Measurements from ENCODE around the gene ANO5.

DNA sequence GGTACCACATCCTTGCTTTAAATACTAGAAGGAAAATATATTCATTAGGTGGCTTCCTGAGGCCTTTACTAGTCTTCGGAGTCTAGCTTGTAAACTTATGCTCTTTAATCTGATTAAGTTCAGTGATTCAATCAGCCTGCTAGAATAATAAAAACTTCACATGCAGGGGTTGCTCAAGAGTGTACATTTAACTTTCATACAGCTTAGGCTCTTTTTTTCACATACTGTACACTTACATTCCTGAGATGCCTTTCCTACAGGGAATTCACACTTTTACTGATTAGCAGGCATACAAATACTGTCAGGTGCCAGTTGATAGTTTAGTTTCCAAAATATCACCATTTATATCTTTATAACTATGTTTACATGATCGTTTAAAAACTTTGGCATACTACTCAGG is 3.2 kb upstream of the ANO5 start:
- TF ChIP-seq, protein P1, sequence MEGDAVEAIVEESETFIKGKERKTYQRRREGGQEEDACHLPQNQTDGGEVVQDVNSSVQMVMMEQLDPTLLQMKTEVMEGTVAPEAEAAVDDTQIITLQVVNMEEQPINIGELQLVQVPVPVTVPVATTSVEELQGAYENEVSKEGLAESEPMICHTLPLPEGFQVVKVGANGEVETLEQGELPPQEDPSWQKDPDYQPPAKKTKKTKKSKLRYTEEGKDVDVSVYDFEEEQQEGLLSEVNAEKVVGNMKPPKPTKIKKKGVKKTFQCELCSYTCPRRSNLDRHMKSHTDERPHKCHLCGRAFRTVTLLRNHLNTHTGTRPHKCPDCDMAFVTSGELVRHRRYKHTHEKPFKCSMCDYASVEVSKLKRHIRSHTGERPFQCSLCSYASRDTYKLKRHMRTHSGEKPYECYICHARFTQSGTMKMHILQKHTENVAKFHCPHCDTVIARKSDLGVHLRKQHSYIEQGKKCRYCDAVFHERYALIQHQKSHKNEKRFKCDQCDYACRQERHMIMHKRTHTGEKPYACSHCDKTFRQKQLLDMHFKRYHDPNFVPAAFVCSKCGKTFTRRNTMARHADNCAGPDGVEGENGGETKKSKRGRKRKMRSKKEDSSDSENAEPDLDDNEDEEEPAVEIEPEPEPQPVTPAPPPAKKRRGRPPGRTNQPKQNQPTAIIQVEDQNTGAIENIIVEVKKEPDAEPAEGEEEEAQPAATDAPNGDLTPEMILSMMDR (IDR thresholded peaks at IDR 0.05; ENCODE audit: extremely low read depth in 1 of 2, insufficient read depth in 1 of 2, low read depth in 1 of 2, low read length in 2 of 2) = no peak
- TF ChIP-seq EZH2 (IDR thresholded peaks at IDR 0.05; ENCODE audit: borderline replicate concordance, low read depth, low read length, severe bottlenecking) (no peak), POLR2A (IDR thresholded peaks at IDR 0.05; ENCODE audit: low read depth, low read length) (no peak), POLR2AphosphoS5 (IDR thresholded peaks at IDR 0.05; ENCODE audit: insufficient read depth, low read depth, low read length) (no peak), FOS (IDR thresholded peaks at IDR 0.05; ENCODE audit: borderline replicate concordance, insufficient read depth, low read length) (no peak), GATA2 (IDR thresholded peaks at IDR 0.05; ENCODE audit: insufficient read depth, insufficient read length, low read depth, low read length) (no peak)
- TF ChIP-seq, protein P2, sequence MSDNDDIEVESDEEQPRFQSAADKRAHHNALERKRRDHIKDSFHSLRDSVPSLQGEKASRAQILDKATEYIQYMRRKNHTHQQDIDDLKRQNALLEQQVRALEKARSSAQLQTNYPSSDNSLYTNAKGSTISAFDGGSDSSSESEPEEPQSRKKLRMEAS (IDR thresholded peaks at IDR 0.05; ENCODE audit: insufficient read depth, insufficient read length) = no peak
